Lung (tissue), 12 donors: Measurements from ENCODE around the gene SAG. TPM values are rescaled to one million over a fixed set of nuclear protein-coding genes. Genes with fewer than 3 reads are reported as not detected.

Source experiments
- ATAC-seq: fragments of 200-7000 bp; cut with Tn5 transposase; one replicate; pipeline ENCODE4 v1.9.1; 2020; ENCODE audit warnings: moderate number of reproducible peaks; ENCODE audit not compliant: insufficient read depth, low FRiP score
- DNase-seq, 3 donors: peaks; one replicate each; pipeline ENCODE4 v3.0.0-alpha.2; 2013 to 2017
- H3K27ac ChIP-seq, 2 donors: one replicate each; pipeline ENCODE4 v1.5.1; 2013; ENCODE audit warnings: mild to moderate bottlenecking in 2 of 2, moderate library complexity in 2 of 2, control low read depth in 1 of 2, inconsistent platforms in 1 of 2, low read depth in 1 of 2, low read length in 1 of 2
- H3K27me3 ChIP-seq, 3 donors: one replicate each; pipeline ENCODE4 v1.5.1; 2013; ENCODE audit warnings: low read length in 2 of 3; ENCODE audit not compliant: control insufficient read depth in 3 of 3, insufficient read depth in 3 of 3
- H3K36me3 ChIP-seq, 4 donors: one replicate each; pipeline ENCODE4 v1.5.1; 2013; ENCODE audit warnings: low read length in 4 of 4, mild to moderate bottlenecking in 1 of 4, moderate library complexity in 1 of 4; ENCODE audit not compliant: control insufficient read depth in 4 of 4, insufficient read depth in 4 of 4
- H3K4me1 ChIP-seq, 5 donors: one replicate each; pipeline ENCODE4 v1.5.1; 2013; ENCODE audit warnings: low read length in 5 of 5, mild to moderate bottlenecking in 2 of 5, moderate library complexity in 1 of 5; ENCODE audit not compliant: control insufficient read depth in 5 of 5, insufficient read depth in 5 of 5
- H3K4me3 ChIP-seq: one replicate; pipeline ENCODE4 v1.5.1; 2013; ENCODE audit warnings: mild to moderate bottlenecking, control low read depth, moderate library complexity
- H3K9ac ChIP-seq, 2 donors: one replicate each; pipeline ENCODE4 v1.5.1; 2013; ENCODE audit warnings: low read length in 2 of 2, control low read depth in 1 of 2; ENCODE audit not compliant: insufficient read depth in 1 of 2
- H3K9me3 ChIP-seq, 4 donors: one replicate each; pipeline ENCODE4 v1.5.1; 2013; ENCODE audit warnings: low read length in 3 of 4, mild to moderate bottlenecking in 1 of 4, moderate library complexity in 1 of 4; ENCODE audit not compliant: control insufficient read depth in 4 of 4, insufficient read depth in 3 of 4
- WGBS, 2 donors: extraction: QIAGEN DNeasy Blood & Tissue Kit; methylation state at CpG; one replicate each; pipeline ENCODE4 v1.1.7; 2013; 5-methylcytosine and 5-hydroxymethylcytosine counted together
- polyA plus RNA-seq, 2 donors: library from polyadenylated mRNA; stranded (reverse); fragments of 200-250 nt; gene quantifications; one replicate each; pipeline ENCODE4 v1.2.1, GENCODE V29; 2013
- total RNA-seq, 2 donors: library from RNA; depleted of rRNA in 1 of 2; stranded (reverse); fragments of >200 nt in 1 of 2; gene quantifications; one replicate each; pipeline ENCODE4 v1.2.1, GENCODE V29; 2014 to 2021
- TF ChIP-seq, protein P1 (sequence below): IDR thresholded peaks from 2 replicates; pipeline ENCODE4 v1.5.1; 2012; ENCODE audit warnings: mild to moderate bottlenecking; ENCODE audit errors: control extremely low read depth, extremely low read depth
- donor health status: control.
- donor health status: control.
- donor health status: Bipolar disorder and iron deficiency.
- donor health status: healthy.
- donor health status: DM: yes; HTN: yes; CAD: no.

The SAG gene
- total and polyA plus RNA-seq, 4 donors, result 0.03 to 0.46 (median 0.22) TPM; not detected in 1

DNA sequence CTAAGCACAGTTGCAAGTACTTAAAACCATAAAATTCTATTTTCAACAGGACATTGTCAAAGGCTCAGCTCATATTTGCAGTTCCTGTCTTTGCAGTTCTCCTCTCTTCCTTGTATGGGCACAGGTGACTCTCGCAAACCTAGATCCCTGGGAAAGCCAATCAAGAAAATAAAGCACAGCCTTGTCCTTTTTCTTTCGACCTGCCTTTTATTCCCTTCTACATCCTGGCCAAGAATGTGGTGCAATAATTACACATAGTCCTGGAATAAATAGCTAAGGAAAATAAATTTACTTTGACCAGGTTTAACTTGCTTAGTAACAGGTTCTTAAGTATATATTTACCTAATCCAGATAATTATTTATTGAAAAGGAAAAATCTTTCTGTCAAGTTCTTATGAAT is 35.9 kb upstream of the SAG start:
- Histone ChIP-seq H3K27me3 (no peaks in the 10 kb centered on the region), H3K4me1 (peaks cover 0 to 1% (median 0%) of the 10 kb centered on the region in 5 donors), H3K9ac (no peak overlapping the region), H3K27ac (no peak overlapping the region), H3K4me3 (no peak overlapping the region), H3K36me3 (peaks cover 30 to 59% (median 38%) of the 10 kb centered on the region in 4 donors), H3K9me3 (no peaks in the 10 kb centered on the region)
- ATAC-seq (no peak), DNase-seq (peak in 2 of 3 donors; percentile 16 to 40)
- 75 to 87% methylated on average over 2 of the region's 2 CpGs for WGBS, 2 donors
- TF ChIP-seq, protein P1, sequence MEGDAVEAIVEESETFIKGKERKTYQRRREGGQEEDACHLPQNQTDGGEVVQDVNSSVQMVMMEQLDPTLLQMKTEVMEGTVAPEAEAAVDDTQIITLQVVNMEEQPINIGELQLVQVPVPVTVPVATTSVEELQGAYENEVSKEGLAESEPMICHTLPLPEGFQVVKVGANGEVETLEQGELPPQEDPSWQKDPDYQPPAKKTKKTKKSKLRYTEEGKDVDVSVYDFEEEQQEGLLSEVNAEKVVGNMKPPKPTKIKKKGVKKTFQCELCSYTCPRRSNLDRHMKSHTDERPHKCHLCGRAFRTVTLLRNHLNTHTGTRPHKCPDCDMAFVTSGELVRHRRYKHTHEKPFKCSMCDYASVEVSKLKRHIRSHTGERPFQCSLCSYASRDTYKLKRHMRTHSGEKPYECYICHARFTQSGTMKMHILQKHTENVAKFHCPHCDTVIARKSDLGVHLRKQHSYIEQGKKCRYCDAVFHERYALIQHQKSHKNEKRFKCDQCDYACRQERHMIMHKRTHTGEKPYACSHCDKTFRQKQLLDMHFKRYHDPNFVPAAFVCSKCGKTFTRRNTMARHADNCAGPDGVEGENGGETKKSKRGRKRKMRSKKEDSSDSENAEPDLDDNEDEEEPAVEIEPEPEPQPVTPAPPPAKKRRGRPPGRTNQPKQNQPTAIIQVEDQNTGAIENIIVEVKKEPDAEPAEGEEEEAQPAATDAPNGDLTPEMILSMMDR, result no peak

DNA sequence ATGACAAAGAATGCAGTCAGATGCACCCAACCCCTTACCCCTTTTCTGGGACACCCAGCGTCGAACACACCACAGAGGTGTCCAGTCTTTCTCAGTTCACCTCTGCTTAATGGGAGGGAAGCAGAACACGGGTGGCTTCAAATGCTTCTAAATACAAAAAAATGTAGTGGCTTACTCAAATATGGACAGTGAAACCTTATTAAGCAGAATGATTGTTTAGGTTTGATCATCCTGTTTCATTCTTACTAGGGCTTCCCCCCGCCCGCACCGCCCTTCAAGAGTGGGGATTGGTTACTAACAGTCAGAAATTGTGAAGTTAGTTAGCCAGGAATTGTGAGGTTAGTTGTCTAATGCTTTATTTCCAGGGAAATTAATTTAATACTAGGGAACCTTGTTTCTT is 34.5 kb upstream of the SAG start:
- Histone ChIP-seq H3K36me3 (peaks cover 33 to 66% (median 39%) of the 10 kb centered on the region in 4 donors), H3K9me3 (no peaks in the 10 kb centered on the region)
- WGBS, 2 donors, result 84 to 97% methylated on average over 6 of the region's 6 CpGs

DNA sequence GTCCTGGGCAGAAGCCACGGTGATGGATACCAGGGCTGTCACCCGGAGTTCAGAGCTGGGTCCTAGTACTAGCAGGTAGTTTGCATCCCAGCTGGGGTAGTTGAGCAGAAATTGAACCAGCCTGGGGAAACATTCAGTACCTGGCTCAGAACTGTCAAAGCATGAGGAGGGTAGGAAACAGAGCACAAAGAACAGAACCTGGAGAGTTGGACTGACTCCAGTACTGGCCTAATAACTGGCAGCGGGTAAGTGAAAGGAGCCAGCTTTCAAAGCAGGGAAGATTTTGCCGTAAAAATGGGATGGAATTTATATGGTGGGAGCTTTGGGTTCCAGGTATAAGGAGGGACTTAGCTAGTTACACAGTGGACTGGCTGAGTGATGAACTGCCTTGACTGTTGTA is 32.4 kb upstream of the SAG start:
- no peak overlapping the region for H3K27ac ChIP-seq
- no peaks in the 10 kb centered on the region for H3K9me3 ChIP-seq
- TF ChIP-seq, protein P1, result no peak
- no peaks in the 10 kb centered on the region for H3K27me3 ChIP-seq
- H3K4me3 ChIP-seq, result no peak overlapping the region
- DNase-seq, result no peak
- H3K36me3 ChIP-seq, result peaks cover 33 to 67% (median 46%) of the 10 kb centered on the region in 4 donors
- ATAC-seq, result no peak
- peaks cover 0 to 1% (median 0%) of the 10 kb centered on the region in 5 donors for H3K4me1 ChIP-seq
- no peak overlapping the region for H3K9ac ChIP-seq
- 96 to 97% methylated on average over 4 of the region's 4 CpGs for WGBS, 2 donors

More for the DNA sequence above, 34.5 kb upstream of the SAG start:
- TF ChIP-seq, protein P1, result no peak
- H3K27me3 ChIP-seq, result no peaks in the 10 kb centered on the region
- H3K9ac ChIP-seq, result no peak overlapping the region
- H3K27ac ChIP-seq, result no peak overlapping the region
- DNase-seq (no peak), ATAC-seq (no peak)
- peaks cover 0 to 1% (median 0%) of the 10 kb centered on the region in 5 donors for H3K4me1 ChIP-seq
- H3K4me3 ChIP-seq, result no peak overlapping the region

DNA sequence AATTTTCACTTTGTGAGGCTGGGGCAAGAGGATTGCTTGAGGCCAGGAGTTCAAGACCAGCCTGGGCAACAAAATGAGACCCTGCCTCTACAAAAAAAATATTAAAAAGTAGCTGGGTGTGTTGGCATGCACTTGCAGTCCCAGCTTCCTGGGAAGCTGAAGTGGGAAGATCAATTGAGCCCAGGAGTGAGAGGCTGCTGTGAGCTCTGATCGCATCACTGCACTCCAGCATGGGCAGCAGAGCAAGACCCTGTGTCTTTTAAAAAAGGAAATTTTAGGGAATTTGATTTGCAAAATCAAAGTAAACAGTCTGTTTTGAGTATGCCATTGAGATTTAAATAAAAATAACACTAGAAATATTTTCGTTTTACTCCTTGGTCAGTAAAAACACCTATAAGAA is 28.7 kb upstream of the SAG start:
- Histone ChIP-seq H3K9me3 (no peaks in the 10 kb centered on the region), H3K27me3 (no peaks in the 10 kb centered on the region), H3K36me3 (peaks cover 27 to 61% (median 52%) of the 10 kb centered on the region in 4 donors), H3K9ac (no peak overlapping the region), H3K4me1 (no peaks in the 10 kb centered on the region), H3K27ac (no peak overlapping the region), H3K4me3 (no peak overlapping the region)
- TF ChIP-seq, protein P1, result no peak
- WGBS, 2 donors, result 92 to 100% methylated on average over 2 of the region's 2 CpGs
- DNase-seq (no peak), ATAC-seq (no peak)
